Central memory CD8-positive, alpha-beta T cell (primary cell): ENCODE data around the gene RCVRN.

Experiments
- ATAC-seq: fragments of 150-1000 bp; cut with Tn5 transposase; replicated peaks from 2 replicates; pipeline ENCODE4 v1.10.0; 2022; ENCODE audit warnings: mild to moderate bottlenecking, moderate FRiP score, moderate number of reproducible peaks; ENCODE audit not compliant: poor library complexity, severe bottlenecking; ENCODE audit errors: extremely low read depth
- DNase-seq, 2 donors: peaks; one replicate each; pipeline ENCODE4 v3.0.0; 2021; ENCODE audit warnings: low spot score in 2 of 2
- H3K27ac Mint-ChIP-seq: one replicate; pipeline ENCODE4 v1.8.0; 2022; ENCODE audit warnings: low read depth, mild to moderate bottlenecking, moderate library complexity, mixed read lengths
- H3K27me3 Mint-ChIP-seq: one replicate; pipeline ENCODE4 v1.8.0; 2022; ENCODE audit warnings: mixed read lengths
- H3K36me3 Mint-ChIP-seq: one replicate; pipeline ENCODE4 v1.8.0; 2022; ENCODE audit warnings: mild to moderate bottlenecking, moderate library complexity, mixed read lengths; ENCODE audit not compliant: insufficient read depth
- H3K4me1 Mint-ChIP-seq: one replicate; pipeline ENCODE4 v1.8.0; 2022; ENCODE audit warnings: mixed read lengths
- H3K4me3 Mint-ChIP-seq: one replicate; pipeline ENCODE4 v1.8.0; 2022; ENCODE audit warnings: mild to moderate bottlenecking, moderate library complexity, mixed read lengths
- H3K9me3 Mint-ChIP-seq: one replicate; pipeline ENCODE4 v1.8.0; 2022; ENCODE audit warnings: mixed read lengths

Gene RCVRN

GRCh38 chr17:9902120-9902519 lies 3.0 kb downstream of the RCVRN start:
- Mint-ChIP-seq H3K4me1 (no peaks in the 10 kb centered on the region), H3K4me3 (no peak overlapping the region), H3K36me3 (peaks cover 3% of the 10 kb centered on the region), H3K9me3 (no peaks in the 10 kb centered on the region), H3K27me3 (peaks cover 41% of the 10 kb centered on the region), H3K27ac (no peak overlapping the region)
- no peak for DNase-seq
- no peak for ATAC-seq

GRCh38 chr17:9900784-9901183 lies 4.3 kb downstream of the RCVRN start:
- Mint-ChIP-seq H3K4me1 (no peaks in the 10 kb centered on the region), H3K27me3 (peaks cover 51% of the 10 kb centered on the region), H3K9me3 (no peaks in the 10 kb centered on the region), H3K4me3 (no peak overlapping the region), H3K36me3 (peaks cover 3% of the 10 kb centered on the region), H3K27ac (no peak overlapping the region)
- DNase-seq (no peak), ATAC-seq (no peak)

GRCh38 chr17:9900044-9900594 lies 5.0 kb downstream of the RCVRN start:
- peaks cover 48% of the 10 kb centered on the region for H3K27me3 Mint-ChIP-seq
- no peak for ATAC-seq
- H3K27ac Mint-ChIP-seq: no peak overlapping the region
- H3K9me3 Mint-ChIP-seq: no peaks in the 10 kb centered on the region
- H3K4me1 Mint-ChIP-seq: no peaks in the 10 kb centered on the region
- H3K36me3 Mint-ChIP-seq: peaks cover 3% of the 10 kb centered on the region
- H3K4me3 Mint-ChIP-seq: no peak overlapping the region
- no peak for DNase-seq

GRCh38 chr17:9899280-9900043 lies 5.6 kb downstream of the RCVRN start:
- DNase-seq (no peak), ATAC-seq (no peak)
- peaks cover 48% of the 10 kb centered on the region for H3K27me3 Mint-ChIP-seq
- H3K36me3 Mint-ChIP-seq: peaks cover 3% of the 10 kb centered on the region
- no peaks in the 10 kb centered on the region for H3K9me3 Mint-ChIP-seq
- H3K27ac Mint-ChIP-seq: no peak overlapping the region
- no peak overlapping the region for H3K4me3 Mint-ChIP-seq
- no peaks in the 10 kb centered on the region for H3K4me1 Mint-ChIP-seq

- ATAC-seq: no peak
- Mint-ChIP-seq H3K27me3 (peaks cover 54% of the 10 kb centered on the region), H3K9me3 (no peaks in the 10 kb centered on the region), H3K36me3 (peaks cover 3% of the 10 kb centered on the region), H3K4me1 (no peaks in the 10 kb centered on the region), H3K27ac (no peak overlapping the region), H3K4me3 (no peak overlapping the region)
- DNase-seq: no peak
These were observed 6.3 kb downstream of the RCVRN start for GRCh38 chr17:9898812-9899211.

- H3K36me3 Mint-ChIP-seq: peaks cover 3% of the 10 kb centered on the region
- DNase-seq: no peak
- no peaks in the 10 kb centered on the region for H3K4me1 Mint-ChIP-seq
- H3K4me3 Mint-ChIP-seq: no peak overlapping the region
- ATAC-seq: no peak
- H3K27ac Mint-ChIP-seq: no peak overlapping the region
- H3K9me3 Mint-ChIP-seq: no peaks in the 10 kb centered on the region
- H3K27me3 Mint-ChIP-seq: peaks cover 62% of the 10 kb centered on the region
These were observed 7.6 kb downstream of the RCVRN start for GRCh38 chr17:9897372-9897968.

- Mint-ChIP-seq H3K4me1 (no peaks in the 10 kb centered on the region), H3K27me3 (peaks cover 46% of the 10 kb centered on the region), H3K36me3 (peaks cover 3% of the 10 kb centered on the region), H3K27ac (no peak overlapping the region), H3K9me3 (no peaks in the 10 kb centered on the region), H3K4me3 (no peak overlapping the region)
- DNase-seq (no peak), ATAC-seq (no peak)
These were observed 9.1 kb downstream of the RCVRN start for GRCh38 chr17:9895923-9896322.

GRCh38 chr17:9894231-9894630 lies 10.8 kb downstream of the RCVRN start:
- no peaks in the 10 kb centered on the region for H3K4me1 Mint-ChIP-seq
- ATAC-seq: no peak
- H3K27ac Mint-ChIP-seq: no peak overlapping the region
- peaks cover 47% of the 10 kb centered on the region for H3K27me3 Mint-ChIP-seq
- no peaks in the 10 kb centered on the region for H3K9me3 Mint-ChIP-seq
- peaks cover 3% of the 10 kb centered on the region for H3K36me3 Mint-ChIP-seq
- H3K4me3 Mint-ChIP-seq: no peak overlapping the region
- no peak for DNase-seq

GRCh38 chr17:9893411-9894012 lies 11.6 kb downstream of the RCVRN start:
- Mint-ChIP-seq H3K4me1 (no peaks in the 10 kb centered on the region), H3K9me3 (no peaks in the 10 kb centered on the region), H3K27ac (no peak overlapping the region), H3K27me3 (peaks cover 47% of the 10 kb centered on the region), H3K4me3 (no peak overlapping the region), H3K36me3 (peaks cover 3% of the 10 kb centered on the region)
- no peak for ATAC-seq
- DNase-seq: no peak

- Mint-ChIP-seq H3K4me1 (no peaks in the 10 kb centered on the region), H3K9me3 (no peaks in the 10 kb centered on the region), H3K36me3 (no peaks in the 10 kb centered on the region), H3K27ac (no peak overlapping the region), H3K27me3 (peaks cover 32% of the 10 kb centered on the region), H3K4me3 (no peak overlapping the region)
- ATAC-seq (no peak), DNase-seq (no peak)
These were observed 14.9 kb downstream of the RCVRN start for GRCh38 chr17:9890124-9890523.

- Mint-ChIP-seq H3K36me3 (no peaks in the 10 kb centered on the region), H3K27me3 (peaks cover 15% of the 10 kb centered on the region), H3K27ac (no peak overlapping the region), H3K4me1 (no peaks in the 10 kb centered on the region), H3K9me3 (peaks cover 9% of the 10 kb centered on the region), H3K4me3 (no peak overlapping the region)
- ATAC-seq: no peak
- no peak for DNase-seq
These were observed 17.6 kb downstream of the RCVRN start for GRCh38 chr17:9887508-9887907.

GRCh38 chr17:9886141-9886930 lies 18.7 kb downstream of the RCVRN start:
- no peak overlapping the region for H3K27ac Mint-ChIP-seq
- DNase-seq (no peak), ATAC-seq (no peak)
- H3K27me3 Mint-ChIP-seq: peaks cover 15% of the 10 kb centered on the region
- H3K4me1 Mint-ChIP-seq: no peaks in the 10 kb centered on the region
- no peak overlapping the region for H3K4me3 Mint-ChIP-seq
- H3K9me3 Mint-ChIP-seq: peaks cover 9% of the 10 kb centered on the region
- no peaks in the 10 kb centered on the region for H3K36me3 Mint-ChIP-seq
